Stimulated activated CD8-positive, alpha-beta memory T cell treated with anti-CD3 and anti-CD28 coated beads, Interleukin-4, amount 100 ng/mL, for 48 hours (primary cell): ENCODE data around the gene CD27.

ENCODE experiments used
- DNase-seq: peaks from one replicate; pipeline ENCODE4 v3.0.0-alpha.2; 2020

The CD27 gene

GRCh38 chr12:6434205-6435140 is 10.3 kb upstream of the CD27 start:
- DNase-seq = peak; percentile 56

GRCh38 chr12:6435961-6436715 is 8.6 kb upstream of the CD27 start:
- DNase-seq = no peak

- DNase-seq = no peak
These were observed 7.2 kb upstream of the CD27 start for GRCh38 chr12:6437586-6437985.

- no peak for DNase-seq
These were observed 6.4 kb upstream of the CD27 start for GRCh38 chr12:6438345-6438744.

- no peak for DNase-seq
These were observed 4.4 kb upstream of the CD27 start for GRCh38 chr12:6440391-6440790.

GRCh38 chr12:6442836-6443235 is 1.9 kb upstream of the CD27 start:
- DNase-seq = peak; percentile 25

- peak; percentile 73 for DNase-seq
These were observed 1.3 kb upstream of the CD27 start for GRCh38 chr12:6443361-6443983.

GRCh38 chr12:6444031-6444430 is 724 bp upstream of the CD27 start:
- peak; percentile 47 for DNase-seq

- peak; percentile 33 for DNase-seq
These were observed 5.5 kb downstream of the CD27 start for GRCh38 chr12:6450091-6450868.

GRCh38 chr12:6450869-6451347 is 6.2 kb downstream of the CD27 start:
- DNase-seq = no peak

- peak; percentile 83 for DNase-seq
These were observed 6.8 kb downstream of the CD27 start, which contains the start of gene TAPBPL for GRCh38 chr12:6451348-6452244. Gene TAPBPL (plus strand): TSS chr12:6452042. CDS start chr12:6452249, 207 bp downstream.

- DNase-seq = peak; percentile 59
These were observed 7.6 kb downstream of the CD27 start for GRCh38 chr12:6452245-6452943.

- peak; percentile 54 for DNase-seq
These were observed 8.3 kb downstream of the CD27 start for GRCh38 chr12:6452944-6453630.

- no peak for DNase-seq
These were observed 12.6 kb downstream of the CD27 start for GRCh38 chr12:6457220-6457945.

- no peak for DNase-seq
These were observed 13.7 kb downstream of the CD27 start for GRCh38 chr12:6458281-6459003.

- no peak for DNase-seq
These were observed 14.2 kb downstream of the CD27 start for GRCh38 chr12:6459004-6459337.

GRCh38 chr12:6460751-6461371 is 16.1 kb downstream of the CD27 start:
- DNase-seq = peak; percentile 61
